Non-pigmented ciliary epithelial cell (primary cell): ENCODE measurements around the gene ZFYVE28.
"Not testable (repeated sequence)": the region's sequence is repeated elsewhere in the genome, so short reads cannot be mapped to it uniquely, and the experiment has no call there.

ENCODE experiments used
- DNase-seq: peaks from one replicate; pipeline ENCODE4 v3.0.0-alpha.2; 2010; ENCODE audit warnings: low read depth

ZFYVE28 gene

GRCh38 chr4:2446656-2447564 is 28.5 kb upstream of the ZFYVE28 start:
- DNase-seq = no peak

- no peak for DNase-seq
These were observed 27.1 kb upstream of the ZFYVE28 start for GRCh38 chr4:2445571-2445970.

GRCh38 chr4:2445130-2445529 is 26.7 kb upstream of the ZFYVE28 start:
- DNase-seq = no peak

- no peak for DNase-seq
These were observed 25.7 kb upstream of the ZFYVE28 start for GRCh38 chr4:2443956-2444740.

- no peak for DNase-seq
These were observed 24.8 kb upstream of the ZFYVE28 start for GRCh38 chr4:2443061-2443730.

- DNase-seq = no peak
These were observed 23.9 kb upstream of the ZFYVE28 start for GRCh38 chr4:2442175-2442993.

- DNase-seq = no peak
These were observed 23.1 kb upstream of the ZFYVE28 start for GRCh38 chr4:2441393-2442174.

- DNase-seq = no peak
These were observed 20.6 kb upstream of the ZFYVE28 start for GRCh38 chr4:2438822-2439718.

GRCh38 chr4:2437475-2438215 is 19.2 kb upstream of the ZFYVE28 start:
- DNase-seq = no peak

GRCh38 chr4:2436761-2437474 is 18.5 kb upstream of the ZFYVE28 start:
- DNase-seq = no peak

- no peak for DNase-seq
These were observed 17.9 kb upstream of the ZFYVE28 start for GRCh38 chr4:2436301-2436700.

GRCh38 chr4:2434420-2434819 is 16.0 kb upstream of the ZFYVE28 start:
- DNase-seq = no peak

- DNase-seq = no peak
These were observed 15.3 kb upstream of the ZFYVE28 start for GRCh38 chr4:2433609-2434350.

- no peak for DNase-seq
These were observed 14.6 kb upstream of the ZFYVE28 start for GRCh38 chr4:2432991-2433530.

GRCh38 chr4:2432004-2432403 is 13.6 kb upstream of the ZFYVE28 start:
- no peak for DNase-seq

GRCh38 chr4:2429945-2430757 is 11.7 kb upstream of the ZFYVE28 start:
- not testable (repeated sequence) for DNase-seq
